Measurements from ENCODE around the gene LHX3. TPM values are rescaled to one million over a fixed set of nuclear protein-coding genes. Genes with fewer than 3 reads are reported as not detected.
A peak's percentile ranks its signal among the peaks of the same experiment; 100 is the strongest.

The LHX3 gene
- total and polyA plus RNA-seq, 2 of the 4 experiments (the other 2 are of a cell fraction) = not detected

GRCh38 chr9:136149853-136150252 is 55.1 kb downstream of the LHX3 start:
- no peak for DNase-seq
- TF ChIP-seq, protein P1, sequence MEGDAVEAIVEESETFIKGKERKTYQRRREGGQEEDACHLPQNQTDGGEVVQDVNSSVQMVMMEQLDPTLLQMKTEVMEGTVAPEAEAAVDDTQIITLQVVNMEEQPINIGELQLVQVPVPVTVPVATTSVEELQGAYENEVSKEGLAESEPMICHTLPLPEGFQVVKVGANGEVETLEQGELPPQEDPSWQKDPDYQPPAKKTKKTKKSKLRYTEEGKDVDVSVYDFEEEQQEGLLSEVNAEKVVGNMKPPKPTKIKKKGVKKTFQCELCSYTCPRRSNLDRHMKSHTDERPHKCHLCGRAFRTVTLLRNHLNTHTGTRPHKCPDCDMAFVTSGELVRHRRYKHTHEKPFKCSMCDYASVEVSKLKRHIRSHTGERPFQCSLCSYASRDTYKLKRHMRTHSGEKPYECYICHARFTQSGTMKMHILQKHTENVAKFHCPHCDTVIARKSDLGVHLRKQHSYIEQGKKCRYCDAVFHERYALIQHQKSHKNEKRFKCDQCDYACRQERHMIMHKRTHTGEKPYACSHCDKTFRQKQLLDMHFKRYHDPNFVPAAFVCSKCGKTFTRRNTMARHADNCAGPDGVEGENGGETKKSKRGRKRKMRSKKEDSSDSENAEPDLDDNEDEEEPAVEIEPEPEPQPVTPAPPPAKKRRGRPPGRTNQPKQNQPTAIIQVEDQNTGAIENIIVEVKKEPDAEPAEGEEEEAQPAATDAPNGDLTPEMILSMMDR (conservative IDR thresholded peaks at IDR 0.05; ENCODE audit: low read depth, low read length) = no peak
- TF ChIP-seq CEBPB (IDR thresholded peaks at IDR 0.05; ENCODE audit: low read depth, low read length) (no peak), RCOR1 (IDR thresholded peaks at IDR 0.05; ENCODE audit: insufficient replicate concordance, low read length) (no peak), NFE2L2 (IDR thresholded peaks at IDR 0.05; ENCODE audit: low read depth, low read length) (no peak), MXI1 (IDR thresholded peaks at IDR 0.05; ENCODE audit: borderline replicate concordance, low read depth, low read length) (no peak), CHD1 (IDR thresholded peaks at IDR 0.05; ENCODE audit: low read depth, low read length) (no peak), FOS (IDR thresholded peaks at IDR 0.05; ENCODE audit: low read depth, low read length) (no peak), RFX5 (IDR thresholded peaks at IDR 0.05; ENCODE audit: low read depth, low read length) (no peak), MAZ (IDR thresholded peaks at IDR 0.05; ENCODE audit: borderline replicate concordance, low read depth, low read length) (no peak), POLR2A (IDR thresholded peaks at IDR 0.05; ENCODE audit: low read depth, low read length) (no peak), MAFK (IDR thresholded peaks at IDR 0.05; ENCODE audit: low read depth, low read length) (no peak), SMC3 (IDR thresholded peaks at IDR 0.05; ENCODE audit: low read depth, low read length) (no peak)
- TF ChIP-seq, protein P2, sequence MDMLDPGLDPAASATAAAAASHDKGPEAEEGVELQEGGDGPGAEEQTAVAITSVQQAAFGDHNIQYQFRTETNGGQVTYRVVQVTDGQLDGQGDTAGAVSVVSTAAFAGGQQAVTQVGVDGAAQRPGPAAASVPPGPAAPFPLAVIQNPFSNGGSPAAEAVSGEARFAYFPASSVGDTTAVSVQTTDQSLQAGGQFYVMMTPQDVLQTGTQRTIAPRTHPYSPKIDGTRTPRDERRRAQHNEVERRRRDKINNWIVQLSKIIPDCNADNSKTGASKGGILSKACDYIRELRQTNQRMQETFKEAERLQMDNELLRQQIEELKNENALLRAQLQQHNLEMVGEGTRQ (IDR thresholded peaks at IDR 0.05; ENCODE audit: low read depth, low read length) = no peak
- TF ChIP-seq, protein P3, sequence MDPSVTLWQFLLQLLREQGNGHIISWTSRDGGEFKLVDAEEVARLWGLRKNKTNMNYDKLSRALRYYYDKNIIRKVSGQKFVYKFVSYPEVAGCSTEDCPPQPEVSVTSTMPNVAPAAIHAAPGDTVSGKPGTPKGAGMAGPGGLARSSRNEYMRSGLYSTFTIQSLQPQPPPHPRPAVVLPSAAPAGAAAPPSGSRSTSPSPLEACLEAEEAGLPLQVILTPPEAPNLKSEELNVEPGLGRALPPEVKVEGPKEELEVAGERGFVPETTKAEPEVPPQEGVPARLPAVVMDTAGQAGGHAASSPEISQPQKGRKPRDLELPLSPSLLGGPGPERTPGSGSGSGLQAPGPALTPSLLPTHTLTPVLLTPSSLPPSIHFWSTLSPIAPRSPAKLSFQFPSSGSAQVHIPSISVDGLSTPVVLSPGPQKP (IDR thresholded peaks at IDR 0.05; ENCODE audit: borderline replicate concordance, low read depth, low read length) = no peak
- H4K20me1 ChIP-seq (ENCODE audit: insufficient read depth, low read length) = no peaks in the 10 kb centered on the region
- H3K9ac ChIP-seq (ENCODE audit: low read depth, low read length) = no peak overlapping the region
- no peak overlapping the region for H2AK5ac ChIP-seq (ENCODE audit: low read depth, low read length)
- H3K4me2 ChIP-seq (ENCODE audit: low read depth, low read length) = no peak overlapping the region
- BruUV-seq (replicated peaks) = no TSS peak
- no peak overlapping the region for H2BK5ac ChIP-seq (ENCODE audit: low read depth, low read length, poor library complexity, severe bottlenecking)
- no peaks in the 10 kb centered on the region for H3K4me1 ChIP-seq (ENCODE audit: control insufficient read depth, insufficient read depth, low read length)
- POLR2A ChIA-PET (ENCODE audit: unreplicated experiment) = no interaction called here
- H3K27ac ChIP-seq (ENCODE audit: insufficient read depth, low read length) = no peak overlapping the region
- H3K27me3 ChIP-seq (ENCODE audit: control insufficient read depth, insufficient read depth, low read length) = peaks cover 43% of the 10 kb centered on the region
- no peak overlapping the region for H2AFZ ChIP-seq (replicated peaks; ENCODE audit: low read length, poor library complexity)
- H3K4me3 ChIP-seq (ENCODE audit: insufficient read depth, low read depth, low read length) = no peak overlapping the region
- no peaks in the 10 kb centered on the region for H3K36me3 ChIP-seq (ENCODE audit: control insufficient read depth, insufficient read depth, low read length)
- no peak overlapping the region for H4K91ac ChIP-seq (ENCODE audit: insufficient read depth, low read depth, low read length)
- 66% methylated on average over 4 of the region's 9 CpGs; no CpG with 5 or more reads in 1 of the 2 experiments for WGBS, 2 experiments (ENCODE audit: extremely low coverage in 2 of 2, insufficient read length in 1 of 2)
- H3K14ac ChIP-seq (replicated peaks; ENCODE audit: low read depth, low read length) = no peak overlapping the region
- H2BK15ac ChIP-seq (ENCODE audit: low read depth, low read length) = no peak overlapping the region
- in situ Hi-C loops (cut with MboI; ENCODE audit: low sequenced_read_pairs) (no loop called here), intact Hi-C loops (cut with micrococcal nuclease) (no loop called here), dilution Hi-C loops (cut with HindIII; ENCODE audit: low sequenced_read_pairs, unreplicated experiment) (no loop called here)
- H3K9me3 ChIP-seq (ENCODE audit: control insufficient read depth, insufficient read depth, low read length) = 0 out of 2 replicates have a peak, but pooled peaks cover under 1% of the 10 kb centered on the region
- ATAC-seq (ENCODE audit: low read depth) = no peak
- CTCF ChIA-PET = no interaction called here
- H3K23ac ChIP-seq (ENCODE audit: low read depth, low read length) = no peak overlapping the region
- no peak overlapping the region for H4K8ac ChIP-seq (ENCODE audit: low read depth in 2 of 2, low read length in 2 of 2)
- H3K56ac ChIP-seq (ENCODE audit: extremely low read depth, insufficient read depth, low read length) = no peak overlapping the region
- peak overlapping the region; percentile 16 for H2AK9ac ChIP-seq (replicated peaks; ENCODE audit: low read depth, low read length, poor library complexity)
- no peak overlapping the region for H3K4ac ChIP-seq (ENCODE audit: low read depth, low read length)
- no peak overlapping the region for H2BK120ac ChIP-seq (ENCODE audit: low read depth, low read length)
- H2BK20ac ChIP-seq (ENCODE audit: low read depth, low read length) = no peak overlapping the region
- no peak overlapping the region for H4K5ac ChIP-seq (ENCODE audit: low read depth, low read length)
- H3K79me1 ChIP-seq (ENCODE audit: low read depth in 1 of 2, low read length in 2 of 2) = no peaks in the 10 kb centered on the region
- H3K9me1 ChIP-seq (ENCODE audit: insufficient read depth, low read length) = no peaks in the 10 kb centered on the region
- no peak overlapping the region for H3K18ac ChIP-seq (ENCODE audit: low read depth, low read length)

Measured in IMR-90 (cell line).